Measurements from ENCODE around the gene CSH2.

Gene CSH2

GRCh38 chr17:63854709-63855108 is 18.8 kb downstream of the CSH2 start:
- DNase-seq, result no peak

- DNase-seq, result no peak
Observed at GRCh38 chr17:63853260-63853659, 20.2 kb downstream of the CSH2 start.

GRCh38 chr17:63850401-63850800 is 23.1 kb downstream of the CSH2 start:
- no peak for DNase-seq

DNA sequence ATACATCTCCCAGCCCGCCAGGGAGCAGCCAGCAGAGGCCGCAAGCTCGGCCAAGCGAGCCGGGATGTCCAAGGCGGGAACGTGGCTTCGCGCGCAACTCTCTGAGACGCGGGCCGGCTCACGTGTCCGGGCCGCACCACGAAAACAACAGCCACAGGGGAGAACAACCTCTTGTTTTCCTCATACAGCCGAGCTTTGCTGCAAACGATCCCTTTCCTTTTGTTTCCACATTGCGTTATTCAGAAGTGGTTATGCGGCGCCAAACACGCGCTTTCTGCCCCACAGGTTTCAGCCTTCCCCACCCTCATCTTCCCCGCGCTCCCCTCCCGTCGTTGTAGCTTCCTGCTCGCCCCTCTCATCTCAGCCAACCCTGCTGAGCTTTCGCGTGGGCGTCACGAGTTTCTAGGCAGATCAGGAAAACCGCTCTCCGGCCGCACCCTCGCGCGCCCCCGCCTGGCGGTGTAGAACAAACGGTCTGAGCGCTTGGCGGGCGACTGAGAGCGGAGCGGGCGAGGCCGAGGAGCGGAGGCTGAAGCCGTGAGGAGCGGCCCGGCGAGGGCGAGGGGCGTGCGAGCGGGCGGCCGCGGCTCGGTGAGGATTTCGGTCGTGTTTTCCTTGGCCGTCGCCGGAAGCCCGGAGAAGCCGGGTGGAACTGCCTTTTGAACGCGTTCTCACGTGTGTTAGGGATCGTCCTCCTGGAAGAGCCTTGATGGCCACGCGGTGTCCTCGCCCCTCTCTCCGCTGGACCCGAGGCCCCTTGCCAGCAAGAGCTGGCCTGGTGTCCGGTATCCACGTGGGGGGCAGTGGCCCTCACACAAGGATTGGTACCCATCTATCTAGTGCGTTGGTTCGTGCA is 24.4 kb downstream of the CSH2 start:
- DNase-seq, result peak; percentile 97

DNA sequence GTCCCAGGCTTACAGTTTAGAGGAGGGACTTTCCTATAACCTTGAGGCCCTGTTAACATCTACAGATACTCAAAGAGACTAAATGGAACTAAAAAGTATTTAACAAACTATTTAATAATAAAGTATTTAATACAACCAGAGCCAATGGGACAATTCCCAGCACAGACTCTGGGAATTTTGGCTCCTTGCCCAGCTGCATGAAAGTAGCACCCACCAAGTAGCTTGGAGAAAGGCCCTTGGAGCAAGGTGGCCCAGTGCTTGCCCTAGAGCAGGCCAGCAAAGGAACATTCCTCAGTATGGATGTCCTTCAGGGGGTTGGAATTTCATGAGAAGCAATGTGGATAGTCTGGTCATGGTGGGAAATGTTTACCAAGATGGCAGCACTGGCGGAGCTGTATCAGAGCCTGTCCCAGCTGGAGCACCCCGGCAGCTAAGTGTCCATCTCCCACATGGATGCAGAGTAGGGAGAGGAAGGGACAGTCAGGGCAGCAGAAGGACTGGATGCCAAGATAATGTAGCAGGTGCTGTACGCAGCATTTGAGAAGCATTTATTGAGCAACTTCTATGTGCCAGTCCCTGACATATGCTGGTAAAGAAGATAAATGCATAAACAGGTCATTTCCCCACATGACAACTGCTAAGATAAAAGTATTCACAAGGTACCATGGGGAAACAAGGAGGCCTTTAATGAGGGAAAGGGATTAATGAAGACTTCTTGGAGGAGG is 25.8 kb downstream of the CSH2 start:
- DNase-seq, result no peak

DNA sequence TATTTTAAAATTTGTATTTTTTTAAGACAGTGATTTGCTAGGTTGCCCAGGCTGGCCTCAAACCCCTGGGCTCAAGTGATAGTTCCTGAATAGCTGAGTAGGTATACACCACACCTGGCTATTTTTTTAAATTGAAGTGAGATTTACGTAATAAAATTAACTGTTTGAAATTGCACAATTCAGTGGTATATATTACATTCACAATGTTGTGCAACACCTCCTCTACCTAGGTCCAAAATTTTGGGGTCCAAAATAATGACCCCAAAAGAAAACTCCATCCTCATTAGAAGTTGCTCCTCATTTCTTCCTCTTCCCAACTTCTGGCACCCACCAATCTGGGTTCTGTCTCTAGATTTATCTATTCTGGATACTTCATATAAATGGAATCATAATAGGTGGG is 28.0 kb downstream of the CSH2 start:
- no peak for DNase-seq

- DNase-seq, result no peak
Observed at GRCh38 chr17:63843910-63844677, 29.4 kb downstream of the CSH2 start.

GRCh38 chr17:63843387-63843888 is 30.0 kb downstream of the CSH2 start:
- peak; percentile 72 for DNase-seq

DNA sequence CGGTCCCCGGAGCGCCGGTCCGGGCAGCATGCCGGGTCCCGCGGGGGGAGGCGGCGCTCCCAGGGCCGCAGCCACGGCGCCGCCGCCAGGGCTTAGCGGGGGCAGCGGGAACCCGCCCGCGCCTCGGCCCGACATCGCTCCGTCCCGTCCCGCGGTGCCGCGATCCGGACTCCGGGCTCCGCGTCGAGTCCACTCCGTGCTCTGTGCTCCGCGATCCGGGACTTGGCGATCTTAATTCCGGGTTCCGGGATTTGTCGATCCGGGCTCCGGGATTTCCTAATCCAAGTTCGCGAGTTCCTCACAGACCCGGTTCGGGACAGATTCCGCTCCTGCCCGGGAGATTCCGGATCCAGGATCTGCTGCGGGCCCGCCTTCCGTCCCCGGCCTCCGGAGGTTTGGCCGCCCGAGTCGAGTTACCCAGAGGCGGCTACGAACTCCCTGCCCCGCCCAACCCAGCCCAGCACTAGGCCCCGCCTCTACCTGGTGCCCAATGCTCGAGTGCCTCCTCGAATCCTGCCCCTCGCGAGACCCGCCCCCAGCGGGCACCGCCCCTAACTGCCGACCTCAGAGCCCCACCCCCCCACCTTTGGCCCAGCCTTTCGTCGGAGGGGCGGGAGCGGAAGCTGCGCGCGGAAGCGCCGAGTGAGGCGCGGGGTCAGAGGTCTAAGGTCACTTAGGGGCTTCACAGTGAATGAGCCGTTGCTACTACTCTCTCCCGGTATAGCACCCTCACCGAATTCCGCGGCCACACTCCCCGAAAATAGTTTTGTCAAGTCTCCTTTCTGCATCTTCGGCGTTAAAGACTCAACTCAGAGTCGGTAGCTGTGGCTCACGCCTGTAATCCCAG is 30.7 kb downstream of the CSH2 start, which contains the start of gene SMARCD2:
TSS of gene SMARCD2 (minus strand) at position 146 of the 847 bp plus-strand sequence. CDS start at position 135, 11 bp downstream.
- peak; percentile 99 for DNase-seq

- peak; percentile 12 for DNase-seq
Observed at GRCh38 chr17:63842173-63842539, 31.3 kb downstream of the CSH2 start.

DNA sequence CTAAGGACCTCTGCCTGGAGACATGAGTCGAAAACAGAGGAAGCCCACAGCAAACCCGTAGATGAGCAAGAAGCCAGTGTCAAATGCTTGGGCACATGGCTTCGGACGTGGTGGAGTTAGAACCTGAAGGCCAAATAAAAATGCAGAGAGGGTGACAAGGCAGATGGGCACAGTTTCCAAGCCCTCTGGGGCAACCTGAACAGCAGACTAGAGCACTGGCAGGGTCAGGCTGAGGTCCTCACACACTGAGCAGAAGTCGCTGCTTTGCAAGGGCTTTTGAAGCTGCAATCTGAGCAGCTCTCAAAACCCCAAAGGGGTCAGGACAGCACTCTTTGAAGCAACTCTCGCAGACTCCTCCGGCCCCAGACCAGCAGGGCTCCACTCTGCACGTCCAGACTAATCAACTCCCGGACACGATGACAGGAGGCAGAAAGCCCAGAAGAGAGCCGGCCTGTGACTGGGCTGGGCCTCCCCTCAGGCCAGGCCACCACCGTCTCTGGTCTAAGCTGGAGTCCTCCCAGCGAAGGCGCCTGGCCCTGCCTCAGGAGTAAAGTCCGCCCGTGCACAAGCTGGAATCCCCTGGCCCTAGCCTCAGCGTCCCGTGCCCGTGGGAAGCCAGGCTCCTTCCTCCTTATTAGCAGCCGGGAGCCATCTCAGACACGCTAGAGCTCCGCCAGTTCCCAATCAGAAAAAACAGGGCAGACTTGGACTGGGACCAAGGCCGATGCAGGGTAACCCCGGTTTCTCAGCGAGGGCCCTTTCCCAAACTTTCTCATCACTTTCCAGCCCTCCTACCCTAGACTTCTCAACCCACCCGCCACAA is 31.9 kb downstream of the CSH2 start:
- DNase-seq, result peak; percentile 61

DNA sequence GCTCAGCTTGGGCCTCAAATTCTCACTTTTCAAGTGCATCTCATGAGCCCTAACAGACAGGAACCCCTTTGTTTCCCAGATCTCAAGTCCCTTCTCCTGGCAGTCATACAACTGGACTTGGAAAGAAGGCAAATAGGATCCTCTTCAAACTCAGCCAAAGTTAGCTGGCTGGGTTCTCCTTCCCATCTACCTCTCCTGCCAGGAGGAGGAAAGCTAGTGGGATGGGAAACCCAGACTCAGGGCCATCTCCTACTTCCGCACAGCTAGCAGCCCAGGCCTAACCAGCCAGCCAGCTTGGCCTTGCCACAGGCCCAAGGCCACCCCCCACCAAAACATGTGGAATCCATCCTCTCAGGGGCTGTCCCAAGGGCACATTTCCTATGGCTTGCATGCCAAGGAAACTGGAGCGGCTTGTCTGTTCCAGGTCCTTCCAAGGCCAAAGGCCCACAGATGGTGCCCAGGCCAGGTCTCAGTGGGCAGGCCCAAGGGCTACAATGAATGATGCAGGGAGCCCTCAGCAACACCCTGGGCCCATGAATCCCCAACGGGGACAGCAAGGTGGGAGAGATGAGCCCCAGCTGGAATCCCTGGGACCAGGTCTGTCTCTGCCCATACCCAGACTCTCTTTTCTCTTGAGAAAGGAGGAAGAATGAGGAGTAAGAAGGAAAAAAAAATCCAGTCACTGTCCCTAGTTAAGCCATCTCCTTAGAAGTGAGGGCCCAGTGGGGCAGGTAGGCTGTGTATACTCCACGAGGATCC is 32.7 kb downstream of the CSH2 start:
- DNase-seq, result no peak

DNA sequence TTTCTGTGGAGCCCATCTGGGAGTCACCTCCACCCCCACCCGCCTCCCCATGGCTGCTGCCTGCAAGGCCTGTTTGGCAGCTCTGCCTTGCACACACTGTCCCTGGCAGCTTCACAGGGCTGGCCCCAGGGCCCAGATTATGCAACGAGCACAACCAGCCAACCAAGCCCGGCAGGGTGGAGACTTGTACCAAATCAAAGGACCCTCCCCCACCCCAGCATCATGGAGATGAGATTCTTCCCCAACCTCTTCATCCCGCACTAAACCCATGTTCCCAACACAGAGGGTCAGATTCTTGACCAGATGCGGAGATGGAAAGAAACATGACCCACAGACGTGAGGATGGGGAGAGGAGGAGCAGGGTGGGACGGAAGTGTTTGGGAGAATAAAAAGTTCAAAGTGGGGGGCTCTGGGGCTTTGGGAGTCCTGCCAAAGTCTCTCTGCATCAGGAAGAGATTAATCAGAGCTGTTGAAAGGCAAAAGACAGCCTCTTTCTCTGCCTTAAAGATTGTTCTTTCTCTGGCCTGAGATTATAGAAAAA is 34.8 kb downstream of the CSH2 start:
- no peak for DNase-seq

DNA sequence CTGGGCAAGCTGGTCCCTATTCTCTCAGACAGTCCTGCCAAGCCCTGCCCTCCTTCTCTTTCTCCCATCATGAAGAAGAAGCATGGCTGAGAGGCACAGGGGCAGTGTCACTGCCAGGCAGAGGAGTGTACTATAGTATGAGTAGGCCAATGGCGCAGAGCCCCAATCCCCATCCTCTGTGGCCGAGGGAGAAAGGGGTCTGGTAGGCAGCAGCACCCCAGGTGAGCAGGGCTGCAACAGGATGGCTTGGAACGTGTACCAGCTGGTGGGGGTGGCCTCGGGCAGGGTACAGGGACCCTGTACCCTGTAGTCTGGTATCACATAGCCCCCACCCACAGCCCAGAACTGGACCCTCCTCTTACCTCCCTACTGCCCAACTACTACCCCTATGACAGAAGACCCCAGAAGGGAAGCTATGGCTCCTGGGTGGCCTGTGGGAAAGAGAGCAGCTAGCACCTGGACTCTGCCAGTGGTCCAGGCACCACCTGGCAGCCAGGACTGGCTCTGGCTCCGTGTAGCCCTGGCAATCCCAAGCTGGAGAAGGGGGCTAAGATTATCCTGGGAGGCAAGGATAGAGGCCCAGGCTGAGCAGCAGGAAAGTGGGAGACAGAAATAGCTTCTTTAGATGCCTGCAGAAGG is 35.4 kb downstream of the CSH2 start:
- no peak for DNase-seq

- no peak for DNase-seq
Observed at GRCh38 chr17:63837480-63837879, 36.0 kb downstream of the CSH2 start.

DNA sequence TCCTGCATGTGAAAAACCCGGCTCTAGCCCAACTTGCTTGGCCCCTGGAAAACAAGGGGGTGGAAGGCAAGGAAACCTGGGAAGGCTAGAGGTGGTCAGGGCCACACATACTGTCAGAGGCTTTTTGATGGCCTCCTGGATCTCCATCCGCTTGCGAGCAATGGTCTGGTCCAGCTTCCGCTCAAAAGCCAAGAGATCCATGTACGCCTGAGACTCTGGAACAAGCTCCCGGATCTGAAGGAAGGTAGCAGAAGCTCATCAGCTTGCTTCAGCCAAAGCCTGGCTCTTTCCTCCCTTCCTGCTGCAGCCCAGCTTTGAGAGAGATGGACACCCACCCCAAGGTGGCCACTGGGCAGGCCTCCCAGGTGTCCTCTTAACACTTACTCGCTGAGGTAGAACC is 36.7 kb downstream of the CSH2 start:
- DNase-seq, result no peak

DNA sequence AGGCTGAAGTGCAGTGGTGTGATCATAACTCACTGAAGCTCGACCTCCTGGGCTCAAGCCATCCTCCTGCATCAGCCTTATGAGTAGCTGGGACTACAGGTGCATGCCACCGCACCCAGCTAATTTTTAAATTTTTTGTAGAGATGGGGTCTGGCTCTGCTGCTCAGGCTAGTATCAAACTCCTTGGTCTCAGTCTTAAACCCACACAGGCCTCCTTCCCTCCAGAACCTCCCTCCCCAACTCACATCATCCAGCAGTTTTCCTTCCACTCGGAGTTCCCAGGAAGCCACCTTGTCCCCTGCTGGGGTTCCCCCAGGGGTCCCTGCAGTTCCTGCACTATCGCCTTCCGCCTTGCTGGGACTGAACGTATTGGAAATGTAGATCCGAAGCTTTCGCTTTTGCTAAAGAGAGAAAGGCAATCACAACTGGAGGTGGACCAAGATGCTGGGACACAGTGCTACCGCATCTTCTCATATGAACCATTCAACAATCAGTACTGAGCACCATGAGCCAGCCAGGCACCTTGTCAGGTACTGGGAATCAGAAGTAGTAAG is 38.2 kb downstream of the CSH2 start:
- no peak for DNase-seq

GRCh38 chr17:63834431-63835166 is 38.9 kb downstream of the CSH2 start:
- DNase-seq, result peak; percentile 75
